ENCODE data around the gene AEBP1.

GRCh38 chr7:44122529-44122928 lies 18.4 kb downstream of the AEBP1 start:
- no peak for TF ChIP-seq CTCF (conservative IDR thresholded peaks at IDR 0.05 in 1 of 2, IDR thresholded peaks at IDR 0.05 in 1 of 2; ENCODE audit: low read depth in 1 of 2, low read length in 2 of 2)
- no peak for TF ChIP-seq EZH2 (IDR thresholded peaks at IDR 0.05; ENCODE audit: low read length, missing control alignments)

Data from fibroblast of lung (primary cell).